HG03342 (cell line): ENCODE results near the gene GABBR2.

Experiments used
- ATAC-seq: cut with Tn5 transposase; IDR thresholded peaks from one replicate; pipeline ENCODE4 v1.9.1; 2021; ENCODE audit warnings: mild to moderate bottlenecking, moderate library complexity; ENCODE audit not compliant: unreplicated experiment

Gene GABBR2

GRCh38 chr9:98550206-98550820 is 158.4 kb downstream of the GABBR2 start:
- ATAC-seq, result no peak

GRCh38 chr9:98549401-98549800 is 159.3 kb downstream of the GABBR2 start:
- no peak for ATAC-seq

DNA sequence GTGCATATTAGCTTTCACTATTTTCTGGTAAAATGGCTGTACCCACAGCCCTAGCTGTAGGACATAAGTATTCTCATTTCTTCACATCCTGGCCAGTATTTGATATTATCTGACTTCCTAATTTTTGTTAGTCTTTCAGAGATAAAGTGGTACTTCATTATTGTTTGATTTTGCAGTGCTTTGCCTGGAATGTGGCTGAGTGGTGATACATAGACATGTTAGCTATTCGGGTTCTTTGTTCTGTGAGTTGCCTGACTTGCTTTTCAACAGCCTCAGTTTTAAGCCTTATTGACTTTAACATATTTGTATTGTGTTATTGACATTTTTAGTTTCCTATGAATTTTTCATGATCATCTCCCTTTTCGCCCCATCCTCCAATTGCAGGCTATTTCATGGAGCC is 161.1 kb downstream of the GABBR2 start:
- ATAC-seq, result no peak

DNA sequence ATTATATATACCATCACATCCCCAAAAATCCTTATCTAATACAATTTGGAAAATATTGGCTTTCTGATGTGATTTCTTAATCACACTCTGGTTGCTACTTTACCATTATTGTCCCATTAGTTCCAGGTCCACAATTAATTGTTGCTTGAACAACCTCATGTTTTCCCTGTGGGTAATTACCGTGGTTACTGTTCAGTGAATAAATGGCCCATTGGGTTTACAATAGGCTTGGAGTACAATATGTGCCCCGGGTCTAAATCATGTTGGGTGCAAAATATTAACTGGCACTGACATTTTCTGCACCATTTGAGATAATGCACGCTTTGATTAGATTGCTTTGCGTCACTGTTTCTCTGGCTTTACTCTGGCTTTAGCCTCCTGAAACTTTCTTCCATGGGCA is 163.7 kb downstream of the GABBR2 start:
- no peak for ATAC-seq

- ATAC-seq, result no peak
These were observed 167.0 kb downstream of the GABBR2 start for GRCh38 chr9:98541684-98542230.

- ATAC-seq, result no peak
These were observed 168.3 kb downstream of the GABBR2 start for GRCh38 chr9:98540476-98540875.

GRCh38 chr9:98539954-98540353 is 168.8 kb downstream of the GABBR2 start:
- no peak for ATAC-seq

GRCh38 chr9:98538626-98539031 is 170.1 kb downstream of the GABBR2 start:
- ATAC-seq, result no peak

DNA sequence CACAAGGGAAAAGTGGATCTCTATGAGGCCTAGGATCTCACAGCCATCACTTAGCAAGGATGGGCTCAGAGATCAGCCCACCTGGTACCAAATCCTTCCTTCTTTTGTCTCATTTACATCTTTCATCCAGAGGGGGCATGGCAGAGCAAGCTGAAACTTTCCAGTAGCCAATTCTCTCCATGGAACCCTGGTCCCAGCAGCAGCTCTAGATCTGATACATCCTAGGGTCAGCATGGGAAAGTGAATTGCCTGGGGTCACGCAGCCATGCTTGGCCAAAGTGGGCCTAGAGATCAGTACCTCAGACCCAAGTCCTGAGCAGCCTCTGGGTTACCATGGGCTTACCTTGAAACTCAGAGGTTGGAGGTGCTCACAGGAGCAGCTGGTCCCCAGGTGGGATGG is 170.5 kb downstream of the GABBR2 start:
- no peak for ATAC-seq

GRCh38 chr9:98536542-98537173 is 172.1 kb downstream of the GABBR2 start:
- no peak for ATAC-seq

GRCh38 chr9:98533866-98534265 is 174.9 kb downstream of the GABBR2 start:
- no peak for ATAC-seq

DNA sequence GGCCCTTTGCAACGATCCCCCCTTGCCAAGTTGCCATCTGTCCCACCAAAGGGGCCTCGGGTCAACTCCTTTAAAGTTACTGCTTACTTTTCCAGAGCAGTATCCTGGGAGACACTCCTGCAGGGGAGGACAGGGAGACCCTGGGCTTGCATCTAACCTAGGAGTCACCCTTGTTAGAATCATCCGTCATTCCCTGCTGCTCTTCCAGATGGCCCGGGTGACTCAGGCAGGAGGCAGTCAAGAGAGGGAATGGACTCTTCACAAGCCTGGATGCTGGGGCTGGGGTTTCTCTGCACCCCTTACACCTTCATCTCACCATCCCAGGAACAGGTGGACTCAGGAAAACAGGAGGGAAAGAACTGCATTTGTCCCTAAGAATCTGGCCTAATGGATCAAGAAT is 175.6 kb downstream of the GABBR2 start:
- ATAC-seq, result no peak

DNA sequence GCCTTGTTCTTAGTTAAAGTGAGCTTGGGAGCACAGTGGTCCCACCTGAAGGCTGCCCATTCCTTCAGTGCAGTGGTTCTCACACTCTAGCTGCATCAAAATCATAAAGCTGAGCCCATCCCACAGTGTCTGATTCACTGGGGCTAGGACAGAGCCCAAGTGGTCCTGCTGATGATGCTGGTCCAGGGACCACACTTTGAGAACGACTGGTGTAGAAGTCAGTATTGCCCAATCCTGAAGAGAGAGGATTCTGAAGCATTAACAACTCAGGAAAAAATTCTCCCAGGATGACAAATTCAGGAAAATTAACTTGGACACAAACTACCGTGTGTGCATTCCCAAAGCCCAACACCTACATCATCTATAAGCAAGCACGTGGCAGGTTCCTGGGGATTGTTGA is 176.2 kb downstream of the GABBR2 start:
- no peak for ATAC-seq

DNA sequence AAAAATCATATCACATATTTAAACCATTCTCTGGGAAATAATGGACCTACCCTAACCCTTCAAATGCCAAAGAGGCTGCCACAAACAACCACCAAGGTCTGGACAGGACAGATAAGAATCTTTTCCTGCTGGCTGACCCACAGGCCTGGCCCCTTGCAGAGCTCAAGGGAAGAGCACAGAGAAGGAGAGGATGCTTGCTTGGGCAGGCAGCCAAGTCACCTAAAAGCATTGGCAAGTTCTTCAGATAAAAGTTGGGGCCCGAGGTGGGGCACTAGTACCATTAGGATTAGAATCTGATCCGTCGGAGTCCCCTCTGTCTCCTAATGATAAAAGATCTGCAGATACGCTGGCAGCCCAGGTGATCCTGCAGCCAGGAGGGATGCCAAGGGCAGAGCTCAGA is 176.6 kb downstream of the GABBR2 start:
- no peak for ATAC-seq

DNA sequence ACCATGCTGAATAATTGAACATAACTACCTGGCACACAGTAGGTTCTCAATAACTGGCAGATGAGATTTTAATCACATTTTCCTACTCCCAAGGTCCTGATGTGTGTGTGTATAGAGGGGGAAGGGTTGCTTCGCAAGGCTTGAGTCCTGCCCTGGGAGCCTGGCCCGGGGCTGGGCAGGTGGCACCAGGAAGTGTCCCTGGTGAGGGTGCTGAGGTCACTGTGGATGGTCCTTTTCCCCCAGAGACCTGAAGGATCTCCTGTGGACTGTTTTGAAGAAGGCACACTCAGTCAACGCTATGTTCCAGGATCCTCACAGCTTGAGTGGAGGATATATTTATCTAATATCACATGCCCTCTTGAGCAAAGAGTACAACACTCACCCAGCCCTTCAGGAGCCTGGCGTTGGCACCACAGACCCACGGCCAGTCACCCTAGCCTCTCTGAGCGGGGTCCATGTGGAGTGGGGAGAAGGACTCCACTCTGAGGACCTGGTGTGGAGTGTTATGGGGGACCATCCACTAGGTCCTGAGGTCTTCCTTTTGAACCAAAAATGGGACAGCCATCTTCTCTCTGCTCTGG is 177.8 kb downstream of the GABBR2 start:
- no peak for ATAC-seq

DNA sequence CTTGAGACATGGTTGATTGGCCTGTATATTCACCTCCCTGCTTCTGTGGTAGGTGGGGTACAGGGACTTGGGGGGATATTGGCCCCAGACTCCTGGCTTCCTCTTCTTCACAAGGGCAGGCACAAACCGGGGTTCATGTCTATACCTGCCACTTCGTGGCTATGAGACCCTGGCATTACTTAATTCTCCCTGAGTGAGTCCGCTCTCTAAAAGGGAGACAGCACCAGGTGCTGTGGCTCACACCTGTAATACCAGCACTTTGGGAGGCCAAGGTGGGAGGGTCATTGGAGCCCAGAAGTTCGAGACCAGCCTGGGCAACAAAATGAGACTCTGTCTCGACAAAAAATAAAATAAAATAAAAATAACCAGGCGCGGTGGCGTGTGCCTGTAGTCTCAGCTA is 178.5 kb downstream of the GABBR2 start:
- ATAC-seq, result no peak

DNA sequence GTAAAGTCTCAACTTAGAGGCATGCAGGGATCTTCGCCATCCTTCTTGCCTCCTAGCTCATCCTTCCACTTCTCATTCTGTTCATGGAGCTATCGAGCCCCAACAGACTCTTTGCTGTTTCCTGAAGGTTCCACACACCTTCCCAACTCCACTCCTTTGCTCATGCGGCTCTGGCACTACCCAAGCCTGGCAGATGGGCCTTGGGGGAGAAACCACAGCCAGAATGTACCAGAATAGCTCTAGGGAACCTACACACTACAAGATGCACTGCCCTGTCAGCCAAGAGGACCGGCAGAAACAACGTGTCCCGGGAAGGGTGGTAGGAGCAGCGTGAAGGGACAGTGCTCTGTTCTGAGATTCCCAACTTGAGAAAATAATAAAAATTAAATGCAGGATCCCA is 178.9 kb downstream of the GABBR2 start:
- ATAC-seq, result no peak

DNA sequence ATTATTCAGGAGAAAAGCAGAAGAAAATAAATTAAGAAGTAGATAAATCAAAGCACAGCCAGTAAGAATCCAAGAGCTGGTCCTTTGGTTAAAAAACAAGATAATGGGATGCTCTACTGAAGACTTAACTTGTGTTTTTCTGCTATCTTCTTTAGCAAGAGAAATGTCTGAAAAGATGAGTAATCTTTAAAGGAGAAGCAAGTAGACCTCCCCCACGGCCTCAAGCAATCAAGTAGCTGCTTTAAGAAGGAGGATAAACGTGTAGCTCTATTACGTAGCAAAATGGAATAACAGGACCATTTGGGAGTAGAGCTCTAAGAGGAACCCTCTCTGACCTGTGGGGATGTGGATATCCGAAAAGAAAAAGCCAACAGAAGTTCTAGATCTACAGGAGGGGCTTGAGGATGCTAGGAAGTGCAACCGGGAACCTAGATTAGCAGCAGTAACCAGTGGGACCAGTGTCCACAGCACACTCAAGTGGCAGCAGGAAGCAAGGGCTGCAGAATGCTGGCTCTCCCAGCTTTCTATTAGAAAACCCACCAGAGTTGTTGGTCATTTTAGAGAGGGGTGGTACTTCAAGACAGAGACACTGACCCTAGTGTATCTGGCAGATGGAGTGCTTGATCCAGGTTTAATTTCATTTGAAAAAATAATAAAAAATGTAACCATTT is 185.4 kb downstream of the GABBR2 start:
- ATAC-seq, result no peak

GRCh38 chr9:98522487-98522886 is 186.2 kb downstream of the GABBR2 start:
- no peak for ATAC-seq

DNA sequence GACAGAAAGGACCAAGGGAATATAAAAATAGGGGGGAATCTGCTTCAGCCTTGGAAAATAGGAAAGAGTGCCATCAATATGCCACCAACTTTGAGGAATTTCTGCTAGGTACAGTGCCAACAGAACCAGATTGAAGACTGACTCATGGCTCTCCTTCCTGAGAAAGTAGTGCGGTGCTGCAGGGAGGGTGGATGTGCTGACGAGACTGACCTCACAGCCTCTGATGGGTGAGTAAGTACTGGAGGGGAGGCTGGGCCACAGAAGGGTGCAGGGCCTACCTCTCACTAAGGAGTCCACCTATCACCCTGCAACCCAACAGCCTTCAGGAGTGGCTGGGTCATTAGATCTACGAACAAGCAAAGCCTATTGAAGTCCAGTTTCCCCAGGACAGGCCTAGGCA is 187.6 kb downstream of the GABBR2 start:
- ATAC-seq, result no peak

DNA sequence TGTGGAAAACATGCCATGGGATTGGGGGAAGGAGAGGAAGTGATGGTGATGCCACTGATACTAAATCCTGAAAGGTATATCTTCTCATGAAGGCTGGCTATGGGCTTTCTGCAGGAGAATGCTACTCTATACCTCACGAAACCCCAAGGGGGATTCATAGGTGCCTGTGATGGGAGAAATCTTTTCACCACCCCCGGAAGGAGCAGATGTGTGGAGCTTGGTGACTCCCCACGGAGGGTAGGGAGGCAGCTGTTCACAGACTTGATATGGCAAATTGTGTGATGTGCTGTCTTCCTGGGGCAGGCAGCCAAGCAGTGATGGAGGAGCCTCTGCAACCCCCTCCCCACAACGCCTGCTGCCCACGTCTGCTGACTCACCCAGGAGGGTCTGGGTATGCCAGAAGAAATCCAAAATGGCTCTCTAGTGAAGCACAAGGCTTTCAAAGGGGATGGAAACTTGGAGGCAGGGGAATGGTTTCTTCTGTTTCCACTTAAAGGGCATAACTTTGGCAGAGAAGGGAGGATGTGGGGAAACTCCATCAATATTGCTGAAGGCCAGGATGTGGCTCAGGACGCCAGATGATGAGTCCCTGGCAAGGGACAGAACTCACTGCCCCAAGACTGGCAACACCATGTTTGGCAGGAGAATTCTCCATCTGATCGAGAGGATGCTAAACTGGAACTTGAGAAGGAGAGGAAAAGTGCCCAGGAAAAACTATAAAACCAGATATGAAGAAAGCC is 188.3 kb downstream of the GABBR2 start:
- ATAC-seq, result no peak
